Effector CD4-positive, alpha-beta T cell (primary cell): ENCODE measurements around the gene AK5.
"Not testable (repeated sequence)": the region's sequence is repeated elsewhere in the genome, so short reads cannot be mapped to it uniquely, and the experiment has no call there.

ENCODE experiments used
- DNase-seq: peaks from one replicate; pipeline ENCODE4 v3.0.0-alpha.2; 2020

AK5 gene

DNA sequence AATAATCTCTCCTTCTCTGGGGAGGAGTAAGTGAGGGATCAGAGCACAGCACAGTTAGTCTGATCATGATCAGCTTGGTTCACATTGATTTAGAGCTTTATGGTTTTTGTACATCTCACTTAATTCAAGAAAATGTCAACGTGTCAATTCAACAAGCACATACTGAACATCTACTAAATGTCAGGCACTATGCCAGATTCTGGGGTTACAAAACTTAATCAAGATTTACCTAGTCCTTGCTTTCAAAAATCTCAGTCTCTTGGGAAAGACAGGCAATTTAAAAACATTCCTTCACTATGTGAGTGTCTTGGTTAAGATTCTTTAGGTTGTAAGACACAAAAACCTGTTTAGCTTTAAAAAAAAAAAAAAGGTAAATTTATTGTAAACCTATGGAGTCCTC, 181.4 kb downstream of the AK5 start:
- no peak for DNase-seq

DNA sequence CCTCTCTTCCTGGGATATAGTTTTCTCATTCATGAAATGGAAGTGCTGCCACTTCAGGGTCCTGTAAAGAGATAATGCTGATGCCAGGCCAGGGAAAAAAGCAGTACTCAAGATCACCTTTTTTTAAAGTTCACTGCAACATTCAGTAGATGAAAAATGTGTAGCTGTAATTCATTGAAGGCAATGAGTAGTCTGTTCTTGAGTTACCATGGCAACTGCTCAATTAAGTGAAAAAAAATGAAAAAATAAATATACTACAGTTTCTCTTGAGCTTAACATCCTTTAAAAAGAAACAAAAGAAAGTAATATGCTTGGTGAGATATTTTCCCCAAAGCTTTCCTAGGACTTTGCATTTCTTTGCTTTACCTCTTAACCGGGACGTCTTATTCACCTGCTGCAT, 183.3 kb downstream of the AK5 start:
- DNase-seq: no peak

DNA sequence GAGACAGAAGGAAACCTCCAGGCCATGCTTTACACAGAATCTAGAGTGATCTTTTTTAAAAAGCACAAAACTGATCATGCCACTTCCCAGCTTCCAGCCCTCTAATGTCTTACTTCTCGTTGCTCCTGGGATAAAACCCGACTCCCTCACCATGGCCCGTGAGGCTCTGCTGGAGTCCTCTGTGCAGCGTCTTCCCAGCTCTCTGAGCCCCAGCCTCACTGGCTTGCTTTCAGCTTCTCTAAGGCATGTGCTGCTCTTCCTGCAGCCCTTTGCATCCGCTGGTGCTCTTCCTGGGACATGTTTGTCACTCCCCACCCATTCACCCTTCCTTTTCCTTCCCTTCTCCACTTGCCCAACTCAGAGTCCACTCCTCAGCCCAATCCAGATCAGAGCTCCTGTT, 184.1 kb downstream of the AK5 start:
- no peak for DNase-seq

DNA sequence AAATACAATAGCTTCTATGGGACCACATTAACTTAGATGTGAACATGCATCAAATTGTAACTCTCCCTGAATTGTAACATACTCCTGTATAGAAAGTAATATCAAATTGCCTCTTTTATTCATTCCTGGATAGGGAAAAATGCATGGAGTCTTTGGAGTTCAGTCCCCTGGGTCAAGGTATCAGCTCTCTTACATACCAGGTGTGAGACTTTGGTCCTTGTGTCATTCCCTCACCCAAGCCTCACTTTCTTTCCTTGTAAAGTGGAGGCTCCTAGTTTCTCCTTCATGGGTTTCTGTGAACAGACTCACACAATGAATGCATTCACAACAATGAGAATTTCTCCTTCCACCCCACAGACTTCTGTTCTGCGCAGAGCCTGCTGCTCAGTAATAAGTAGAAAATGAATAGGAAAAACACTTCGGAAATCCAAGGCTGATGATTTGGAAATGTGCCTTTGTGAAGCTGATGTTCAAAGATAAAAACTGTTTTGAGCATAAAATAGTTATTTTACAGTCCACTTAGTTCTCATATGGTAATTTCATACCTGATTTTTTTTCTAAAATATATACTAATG, 185.3 kb downstream of the AK5 start:
- DNase-seq: no peak

DNA sequence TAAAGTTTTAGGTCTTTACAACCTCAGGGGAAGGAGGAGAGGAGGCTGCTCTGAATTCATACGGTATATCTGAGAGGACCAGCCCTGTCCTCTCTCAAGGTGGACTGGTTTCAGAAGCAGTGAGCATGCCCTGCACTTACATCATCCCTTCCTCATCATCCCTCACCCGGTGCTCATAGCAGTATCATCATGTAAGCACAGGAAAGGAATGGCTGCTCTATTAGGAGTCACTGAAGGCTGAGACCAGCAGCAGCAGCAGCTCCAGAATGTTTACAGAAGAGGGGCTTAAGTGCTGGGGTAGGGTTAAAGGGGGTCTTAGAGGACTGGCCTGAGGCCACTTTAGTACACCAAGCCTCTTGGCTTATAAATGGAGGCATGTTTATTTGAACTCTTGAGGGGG, 185.9 kb downstream of the AK5 start:
- DNase-seq: no peak

DNA sequence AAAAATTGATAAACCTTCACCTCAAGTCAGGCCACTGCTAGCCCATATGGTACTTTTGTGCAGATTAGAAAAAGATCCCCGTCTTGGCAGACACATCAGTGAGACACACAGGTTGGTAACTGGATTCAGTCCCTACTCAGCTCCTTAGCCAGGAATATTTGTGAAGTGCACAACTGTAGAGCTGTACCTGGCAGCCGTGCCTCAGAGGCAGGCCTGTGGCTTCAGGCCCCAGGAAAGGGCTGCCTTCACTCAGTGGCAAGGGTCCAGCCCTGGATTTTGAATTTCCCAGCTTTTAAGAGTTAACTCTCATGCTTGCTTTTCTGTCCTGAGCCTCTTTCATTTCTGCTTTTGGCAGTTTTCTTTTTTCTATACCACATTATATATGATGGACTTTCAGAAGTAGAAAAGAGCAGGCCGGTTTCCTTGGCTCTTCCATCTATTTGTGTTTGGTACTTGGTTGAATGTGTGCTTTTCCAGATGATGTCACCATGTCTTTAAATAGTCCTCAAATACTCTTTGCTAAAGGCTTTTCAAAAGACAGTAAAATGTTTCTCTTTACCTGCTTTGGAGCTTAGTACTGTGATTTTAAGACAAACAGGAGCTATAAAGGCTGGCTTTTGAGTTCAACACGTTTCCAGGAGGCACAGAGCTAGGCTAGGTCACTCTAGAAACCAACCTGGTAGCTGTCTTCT, 186.6 kb downstream of the AK5 start:
- DNase-seq: no peak

DNA sequence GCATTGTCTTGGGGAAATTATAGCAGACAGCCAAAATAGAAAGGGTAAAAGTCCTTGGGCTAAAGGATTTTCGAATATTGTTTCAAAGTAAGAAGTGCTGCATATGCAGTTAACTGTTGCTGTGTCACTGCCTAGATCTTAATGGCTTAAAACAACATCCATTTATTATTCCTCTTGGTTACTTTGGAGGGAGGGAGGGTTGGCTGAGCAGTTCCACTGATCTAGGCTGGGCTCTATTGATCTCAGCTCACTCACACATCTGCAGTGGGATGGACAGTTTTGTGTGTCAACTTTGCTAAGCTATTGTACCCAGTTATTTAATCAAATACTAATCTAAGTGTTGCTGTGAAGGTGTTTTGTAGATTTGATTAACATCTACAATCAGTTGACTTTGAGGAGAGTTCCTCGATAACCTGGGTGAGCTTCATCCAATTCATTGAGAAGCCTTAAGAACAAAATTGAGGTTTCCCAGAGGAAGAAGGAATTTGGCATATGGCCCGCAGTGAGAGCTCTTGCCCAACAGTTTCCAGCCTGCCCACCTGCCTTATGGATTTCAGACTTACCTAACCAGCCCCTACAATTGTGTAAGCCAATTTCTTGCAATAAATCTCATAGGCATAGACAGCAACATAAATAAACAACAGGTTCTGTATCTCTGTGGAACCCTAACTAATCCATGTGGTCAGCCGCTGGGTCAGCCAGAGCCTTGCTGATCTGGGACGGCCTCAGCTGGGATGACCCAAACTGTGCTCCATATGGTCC, 187.3 kb downstream of the AK5 start:
- no peak for DNase-seq

DNA sequence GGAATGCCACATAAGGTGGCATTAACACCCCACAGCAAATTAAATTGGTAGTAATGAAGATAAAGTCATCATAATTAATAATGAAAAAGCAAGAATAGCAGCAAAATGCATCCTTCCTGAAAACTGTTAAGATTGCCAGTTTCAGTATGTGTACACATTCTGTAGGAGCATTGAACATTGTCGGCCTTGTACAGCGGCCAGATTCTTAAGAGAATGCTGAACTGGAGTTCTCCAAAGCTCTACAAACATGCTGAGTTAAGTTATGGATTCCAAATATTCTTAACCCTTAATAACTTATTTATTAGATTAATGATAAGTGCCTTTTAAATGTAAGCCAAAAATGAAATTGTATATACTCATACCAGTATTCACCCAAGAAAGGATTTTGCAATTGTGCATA, 189.9 kb downstream of the AK5 start:
- DNase-seq: no peak

DNA sequence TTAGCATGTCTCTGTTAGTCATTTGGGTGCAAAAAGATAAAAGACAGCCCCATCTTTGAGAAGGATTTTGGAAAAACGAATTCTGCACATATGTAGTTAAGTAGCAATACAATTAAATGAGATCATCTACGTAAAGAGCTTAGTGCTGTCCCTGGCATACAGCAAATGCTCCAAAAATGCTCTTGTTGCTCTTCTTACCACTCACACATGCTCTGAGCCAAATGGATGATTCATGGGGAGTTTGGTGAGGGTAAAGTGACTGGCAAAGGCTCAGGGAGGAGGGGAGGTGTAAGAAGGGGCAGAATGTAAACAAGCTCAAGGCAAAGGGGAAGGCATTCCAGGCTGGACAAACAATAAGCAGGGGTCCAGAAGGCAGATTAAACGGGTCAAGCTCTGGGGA, 191.9 kb downstream of the AK5 start:
- no peak for DNase-seq

DNA sequence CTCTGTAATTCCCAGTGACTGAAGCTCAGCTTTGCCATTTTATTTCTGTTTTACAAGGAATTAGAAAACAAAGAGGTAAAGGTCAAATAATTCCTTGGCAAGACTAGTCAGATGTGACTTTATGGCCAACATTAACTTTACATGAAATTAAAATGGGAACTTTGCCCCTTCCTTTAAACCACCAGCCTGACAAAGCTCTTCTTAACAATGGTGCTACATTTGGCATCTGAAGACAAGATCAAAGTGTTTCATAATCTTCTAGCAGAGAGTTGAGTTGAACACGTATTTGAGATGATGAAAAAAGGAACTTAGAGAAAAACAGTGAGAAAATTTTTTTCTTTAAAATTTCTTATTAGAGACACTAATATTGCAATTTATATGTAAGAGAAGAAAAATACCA, 193.8 kb downstream of the AK5 start:
- no peak for DNase-seq

DNA sequence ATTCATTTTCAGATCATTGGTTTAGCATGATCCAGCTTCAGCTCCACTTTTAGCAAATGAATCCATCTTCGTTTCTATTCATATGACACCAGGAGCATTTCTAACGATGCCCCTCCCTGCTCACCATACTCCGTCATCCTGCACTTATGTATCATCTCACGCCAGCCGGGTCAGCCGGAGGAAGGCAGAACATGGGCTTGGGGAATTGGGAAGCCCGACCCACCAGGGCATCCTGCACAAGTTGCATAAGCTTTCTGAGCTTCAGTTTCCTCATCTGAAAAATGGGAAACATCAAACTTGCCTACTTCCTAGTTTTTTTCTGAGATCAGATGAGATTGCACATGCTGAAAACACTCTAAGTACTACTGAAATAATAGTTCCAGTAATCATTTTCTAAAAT, 194.7 kb downstream of the AK5 start:
- DNase-seq: no peak

DNA sequence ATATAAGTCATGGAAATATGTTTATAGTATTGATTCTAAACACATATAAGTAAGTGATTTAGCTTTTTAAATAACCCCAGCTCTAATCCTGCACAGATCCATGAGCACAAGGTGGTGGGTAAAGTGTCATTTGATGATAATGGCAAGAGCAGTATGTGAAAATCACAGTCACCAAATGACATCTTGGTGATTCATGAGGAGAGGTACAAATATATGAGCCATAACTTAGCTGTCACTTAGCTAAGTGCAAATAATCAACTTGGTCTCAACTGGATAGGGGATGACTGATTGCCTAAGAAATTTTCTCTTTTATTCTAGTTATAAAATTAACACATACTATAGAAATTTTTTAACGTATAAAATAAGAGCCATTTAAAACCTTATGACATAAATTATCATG, 202.5 kb downstream of the AK5 start:
- DNase-seq: no peak

DNA sequence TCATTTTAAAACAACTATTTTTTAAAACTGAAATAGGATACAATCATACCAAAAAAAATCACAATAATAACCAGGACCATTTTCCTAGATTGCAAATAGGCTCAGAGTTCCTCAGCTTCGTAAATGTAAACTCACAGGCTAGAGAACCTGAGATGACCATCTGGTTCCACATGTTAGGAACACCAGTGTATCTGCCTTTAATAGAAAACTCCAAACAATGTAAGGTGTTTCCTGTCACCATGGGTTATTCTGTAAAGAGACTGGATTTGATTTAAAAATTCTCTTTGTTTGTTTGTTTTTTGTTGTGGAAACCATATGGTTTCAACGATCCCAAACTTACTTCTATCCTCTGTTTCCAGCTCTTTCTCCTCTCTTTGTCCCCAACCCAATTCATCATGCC, 203.1 kb downstream of the AK5 start:
- no peak for DNase-seq

DNA sequence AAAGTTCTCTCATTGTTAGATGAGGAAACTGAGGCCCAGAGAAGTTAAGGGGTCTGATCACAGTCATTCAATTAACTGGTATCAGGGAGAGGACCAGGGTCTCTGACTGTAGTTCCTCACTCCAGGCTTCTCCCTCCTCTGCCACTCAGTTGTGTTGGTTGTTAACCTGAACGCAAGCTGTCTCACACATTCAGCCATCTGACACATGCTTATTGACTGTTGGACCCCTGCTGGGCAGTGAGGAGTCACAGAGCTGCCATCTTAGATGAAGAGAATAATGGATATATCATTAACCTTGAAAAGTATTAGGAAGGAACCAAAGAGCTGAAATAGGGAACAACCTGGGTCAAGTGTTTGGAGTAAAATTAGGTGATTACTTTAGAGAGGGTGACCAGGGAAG, 205.8 kb downstream of the AK5 start:
- no peak for DNase-seq

DNA sequence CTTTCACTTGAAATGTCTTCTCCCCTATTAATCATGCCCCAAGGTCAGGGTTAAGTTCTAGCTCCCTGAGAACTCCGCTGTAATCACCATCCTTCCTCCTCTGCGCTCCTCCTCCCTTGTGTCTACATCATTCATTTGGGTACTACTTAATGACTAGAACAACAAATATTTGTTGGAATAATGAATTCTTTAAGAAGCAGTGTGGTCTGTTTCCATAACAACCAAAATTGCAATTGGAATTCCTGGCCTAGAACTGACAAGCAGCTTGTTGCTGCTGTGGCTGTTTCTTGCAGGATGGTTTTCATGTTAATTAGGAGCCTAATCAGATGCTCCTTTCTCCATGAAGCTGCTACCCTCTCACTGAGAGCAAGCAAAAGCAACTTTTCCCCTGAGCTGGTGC, 208.1 kb downstream of the AK5 start:
- DNase-seq: no peak

DNA sequence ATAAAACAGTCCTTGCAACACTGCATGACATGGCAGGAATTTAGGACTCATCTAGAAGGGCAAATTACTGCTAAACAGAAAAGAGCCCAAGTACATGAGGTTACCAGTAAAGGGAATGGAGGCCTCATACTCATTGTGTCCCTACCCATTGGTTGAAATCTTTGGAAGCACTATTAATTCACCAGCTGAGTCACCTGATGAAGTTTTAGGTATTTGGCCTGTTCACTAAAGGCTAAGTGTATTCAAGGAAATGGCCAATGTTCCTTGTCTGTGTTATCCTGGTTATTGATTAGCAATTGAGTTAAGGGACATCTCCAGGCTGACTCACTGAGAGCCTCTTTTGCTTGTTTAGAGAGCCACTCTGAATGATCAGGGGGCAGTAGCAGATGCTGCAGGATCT, 212.2 kb downstream of the AK5 start:
- no peak for DNase-seq

DNA sequence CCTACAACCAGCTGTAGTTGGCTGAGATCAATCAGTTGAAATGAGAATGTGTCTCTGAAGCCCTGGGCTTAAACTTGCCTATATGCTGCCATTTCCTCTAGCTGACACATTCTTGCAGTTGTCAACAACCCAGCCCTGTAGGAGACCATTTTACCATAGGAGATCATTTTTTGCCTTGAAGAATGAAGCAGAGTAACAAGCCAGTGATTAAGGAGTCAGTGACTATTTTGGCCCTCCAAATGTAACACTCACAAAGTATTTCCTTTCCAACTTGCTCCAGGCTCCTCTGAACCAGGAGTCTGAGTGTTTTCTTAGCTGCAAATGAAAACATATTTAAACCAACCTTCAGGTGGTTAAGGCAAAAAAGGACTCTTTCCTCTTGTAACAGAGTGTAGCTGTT, 217.1 kb downstream of the AK5 start:
- no peak for DNase-seq

DNA sequence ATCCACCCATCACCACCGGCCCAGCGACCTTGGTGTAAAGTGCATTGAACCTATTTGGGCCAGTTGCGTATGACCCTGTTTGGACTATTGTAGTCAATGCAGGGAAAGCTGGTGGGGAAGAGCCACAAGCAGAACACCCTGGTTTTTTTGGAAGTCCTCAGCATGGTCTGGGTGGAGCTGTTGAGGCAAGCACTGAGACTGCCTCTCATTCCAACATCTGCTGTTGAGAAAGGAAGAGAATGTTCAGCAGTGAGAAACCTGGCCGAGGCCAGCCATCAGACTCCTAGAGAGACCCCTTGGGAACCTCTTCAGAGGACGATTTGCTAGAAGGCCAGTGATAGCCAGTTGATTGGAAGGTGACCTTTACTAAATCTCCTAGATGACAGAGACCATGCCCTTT, 217.6 kb downstream of the AK5 start:
- DNase-seq: no peak

DNA sequence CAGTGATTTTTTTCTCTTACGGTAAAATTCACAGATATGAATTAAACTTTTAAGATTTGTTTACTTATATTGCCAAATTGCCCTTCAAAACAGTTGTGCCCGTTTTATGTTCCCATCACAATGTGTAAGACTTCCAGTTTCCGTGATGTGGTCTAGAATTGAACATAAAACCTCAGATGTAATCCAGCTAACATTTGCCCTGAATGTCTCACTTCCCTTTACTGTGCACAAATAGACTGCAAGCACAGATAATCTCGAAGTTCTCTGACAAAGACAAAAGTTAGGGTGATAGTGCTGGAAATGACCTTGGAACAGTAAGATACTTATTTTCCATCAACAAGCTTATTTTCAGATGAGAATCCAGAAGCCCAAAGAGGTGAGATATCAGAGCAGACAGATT, 223.2 kb downstream of the AK5 start:
- DNase-seq: no peak

DNA sequence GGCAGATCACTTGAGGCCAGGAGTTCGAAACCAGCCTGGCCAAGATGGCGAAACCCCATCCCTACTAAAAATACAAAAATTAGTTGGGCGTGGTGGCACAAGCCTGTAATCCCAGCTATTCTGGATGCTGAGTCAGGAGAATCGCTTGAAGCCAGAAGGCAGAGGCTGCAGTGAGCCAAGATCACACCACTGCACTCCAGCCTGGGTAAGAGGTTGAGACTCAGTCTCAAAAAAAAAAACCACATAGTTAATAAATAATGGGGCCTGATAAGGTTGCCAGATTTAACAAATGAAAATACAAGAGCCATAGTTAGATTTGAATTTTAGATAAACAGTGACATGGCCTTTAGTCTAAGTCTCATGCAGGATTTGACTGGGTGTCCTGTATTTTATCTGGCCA, 225.0 kb downstream of the AK5 start:
- no peak for DNase-seq

DNA sequence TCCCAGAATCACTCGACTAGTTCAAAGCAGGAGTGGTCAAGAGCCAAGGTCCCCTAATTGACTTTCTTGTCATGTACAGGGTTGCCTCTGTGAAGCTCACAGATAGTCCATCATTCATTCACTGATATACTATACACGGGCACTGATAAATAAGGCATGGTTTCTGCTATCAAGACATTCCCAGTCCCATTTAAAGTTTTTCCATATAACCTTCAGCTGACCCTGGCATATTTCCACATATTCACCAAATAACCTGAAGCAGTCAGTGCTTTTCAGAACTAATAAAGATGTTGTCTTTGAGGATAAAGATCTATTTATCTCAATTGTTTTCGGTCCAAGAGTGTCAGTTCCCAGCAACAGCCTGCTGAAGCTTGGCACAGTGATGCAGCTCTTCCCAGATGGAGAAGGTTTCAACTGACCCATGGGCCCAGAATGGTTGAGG, 227.3 kb downstream of the AK5 start:
- no peak for DNase-seq

DNA sequence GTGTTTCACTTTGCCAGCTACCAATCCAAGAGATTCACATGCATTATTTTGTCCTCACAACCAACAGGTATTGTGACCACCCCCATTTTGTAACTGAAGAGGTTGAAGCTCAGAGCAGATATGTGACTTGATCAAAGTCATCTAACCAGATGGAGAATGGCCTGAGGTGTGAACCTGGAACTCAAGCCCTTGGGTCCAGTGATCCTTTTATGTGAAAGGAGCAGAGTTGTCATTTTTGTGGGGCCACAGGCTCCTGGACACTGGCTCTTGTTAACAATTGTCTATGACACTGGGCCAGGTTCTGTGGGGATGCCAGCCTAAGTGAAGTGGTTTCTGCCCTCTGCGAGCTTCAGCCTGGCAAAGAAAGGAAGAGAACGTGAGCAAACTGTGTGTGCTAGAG, 228.1 kb downstream of the AK5 start:
- no peak for DNase-seq

DNA sequence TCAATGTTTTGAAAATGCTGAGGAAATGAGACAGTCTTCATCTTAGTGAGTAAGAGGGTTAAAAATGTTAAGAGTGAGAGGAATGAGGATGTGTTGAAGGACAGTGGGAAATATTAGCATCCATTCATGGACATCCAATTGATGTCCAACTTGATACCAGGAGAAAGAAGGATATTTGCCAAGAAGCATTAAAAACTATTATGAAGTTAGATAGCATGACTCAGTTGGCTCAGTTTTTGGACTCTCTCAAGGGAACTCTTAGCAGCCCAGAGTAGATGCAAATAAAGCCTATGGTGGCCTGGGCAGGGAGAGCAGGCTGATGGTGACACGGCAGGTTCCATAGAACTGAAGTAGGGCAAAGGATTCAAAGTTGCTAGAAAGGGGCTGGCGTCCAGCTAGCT, 229.6 kb downstream of the AK5 start:
- DNase-seq: no peak

DNA sequence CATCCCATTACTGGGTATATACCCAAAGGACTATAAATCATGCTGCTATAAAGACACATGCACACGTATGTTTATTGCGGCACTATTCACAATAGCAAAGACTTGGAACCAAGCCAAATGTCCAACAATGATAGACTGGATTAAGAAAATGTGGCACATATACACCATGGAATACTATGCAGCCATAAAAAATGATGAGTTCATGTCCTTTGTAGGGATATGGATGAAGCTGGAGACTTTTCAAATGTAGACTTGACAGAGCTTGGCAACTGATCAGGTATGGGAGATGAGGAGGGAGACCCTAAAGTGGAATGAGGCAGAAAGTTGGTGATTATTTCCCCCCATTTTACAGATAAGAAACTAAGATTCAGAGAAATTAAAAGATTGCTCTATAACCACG, 230.8 kb downstream of the AK5 start:
- not testable (repeated sequence) for DNase-seq
